ENCODE results near the gene ZNF714. TPM values are rescaled to one million over a fixed set of nuclear protein-coding genes. Genes with fewer than 3 reads are reported as not detected.

The ZNF714 gene
- total and polyA plus RNA-seq, 2 of the 8 experiments (the other 6 are each of a cell fraction or from before 2014, with no cell fraction given): 16.4 to 74.2 TPM

DNA sequence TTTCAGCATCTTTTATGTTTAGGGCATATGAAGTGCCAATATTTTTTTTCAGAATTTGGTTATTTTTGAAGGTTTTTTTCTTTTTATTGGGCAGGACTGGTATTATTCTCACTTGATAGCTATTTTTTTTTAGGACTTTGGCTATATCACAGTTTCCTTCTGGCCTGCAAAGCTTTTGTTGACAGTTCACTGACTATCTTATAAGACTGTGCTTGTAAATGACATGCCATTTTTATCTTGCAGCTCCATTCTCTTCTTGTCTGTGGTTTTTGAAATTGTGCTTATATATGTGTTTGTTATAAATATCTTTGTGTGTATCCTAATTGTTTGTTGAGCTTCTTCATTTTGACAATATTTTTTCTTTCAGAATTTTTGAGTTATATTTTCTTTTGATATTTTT lies 33.4 kb downstream of the ZNF714 start:
- Histone ChIP-seq H3K36me3 (ENCODE audit: control insufficient read depth in 2 of 4, insufficient read depth in 4 of 4, low read length in 3 of 4) (peaks cover 4 to 42% (median 20%) of the 10 kb centered on the region in 4 experiments; a peak in 7 of 8 replicates), H3K56ac (replicated peaks; ENCODE audit: insufficient read length, low read depth, low read length) (no peak overlapping the region), H3K9ac (replicated peaks in 1 of 4; ENCODE audit: extremely low read depth in 1 of 4, low read depth in 3 of 4, low read length in 3 of 4) (no peak overlapping the region), H3K23ac (ENCODE audit: insufficient read length) (no peak overlapping the region), H2BK120ac (replicated peaks; ENCODE audit: low read depth, low read length) (no peak overlapping the region), H3K27me3 (replicated peaks in 1 of 4; ENCODE audit: control insufficient read depth in 3 of 4, extremely low read depth in 1 of 4, insufficient read depth in 3 of 4, low read length in 3 of 4) (no peaks in the 10 kb centered on the region), H3K4ac (replicated peaks; ENCODE audit: insufficient read length, low read depth, low read length) (no peak overlapping the region), H3K14ac (ENCODE audit: insufficient read length) (no peak overlapping the region), H3K79me2 (ENCODE audit: control insufficient read depth in 1 of 2, insufficient read depth in 2 of 2, low read length in 2 of 2) (peaks cover 0 to 19% of the 10 kb centered on the region in 2 experiments; a peak in 2 of 4 replicates), H4K20me1 (replicated peaks in 1 of 2; ENCODE audit: control insufficient read depth in 1 of 2, insufficient read depth in 2 of 2, low read length in 2 of 2) (no peaks in the 10 kb centered on the region), H3K23me2 (ENCODE audit: low read depth, low read length) (no peaks in the 10 kb centered on the region), H2BK20ac (ENCODE audit: low read length) (no peak overlapping the region), H4K91ac (replicated peaks; ENCODE audit: insufficient read length, low read length) (no peak overlapping the region), H4K8ac (ENCODE audit: extremely low read depth, insufficient read depth, low read length) (no peak overlapping the region), H3K4me2 (ENCODE audit: insufficient read depth in 1 of 2, low read depth in 2 of 2, low read length in 2 of 2) (no peak overlapping the region), H2BK12ac (ENCODE audit: low read depth, low read length) (no peak overlapping the region), H2AK5ac (ENCODE audit: low read depth, low read length) (no peak overlapping the region), H3K4me3 (ENCODE audit: extremely low read depth in 1 of 4, insufficient read depth in 2 of 4, low read depth in 3 of 4, low read length in 4 of 4) (no peak overlapping the region), H3K4me1 (replicated peaks in 1 of 4; ENCODE audit: control insufficient read depth in 3 of 4, insufficient read depth in 4 of 4, low read length in 3 of 4) (no peaks in the 10 kb centered on the region), H2BK15ac (ENCODE audit: low read length) (no peak overlapping the region), H3K79me1 (ENCODE audit: low read depth, low read length) (no peaks in the 10 kb centered on the region; the same call in 1 of the 2 replicates), H3K18ac (ENCODE audit: extremely low read depth, low read length) (no peak overlapping the region), H2BK5ac (ENCODE audit: low read depth, low read length) (no peak overlapping the region), H3K9me3 (ENCODE audit: insufficient read depth in 2 of 2, low read depth in 1 of 2, low read length in 1 of 2) (no peaks in the 10 kb centered on the region), H3K27ac (ENCODE audit: low read depth, low read length) (no peak overlapping the region), H2AFZ (ENCODE audit: low read length) (no peak overlapping the region), H4K5ac (ENCODE audit: insufficient read length, low read depth, low read length) (no peak overlapping the region)
- TF ChIP-seq EP300 (IDR thresholded peaks at IDR 0.05; ENCODE audit: borderline replicate concordance in 1 of 2, low read depth in 2 of 2, low read length in 2 of 2): no peak
- no peak for TF ChIP-seq SRF (IDR thresholded peaks at IDR 0.05; ENCODE audit: low read depth, low read length)
- no peak for TF ChIP-seq RAD21 (IDR thresholded peaks at IDR 0.05 in 1 of 2, conservative IDR thresholded peaks at IDR 0.05 in 1 of 2; ENCODE audit: low read depth in 2 of 2, low read length in 2 of 2)
- ChIA-PET POLR2A (ENCODE audit: partially characterized antibody) (interaction anchor here (1.5 kb wide), 1 partner anchor 116 kb away, joined by 3 read pairs; no protein-coding TSS in a partner anchor), CTCF (ENCODE audit: partially characterized antibody) (no interaction called here)
- DNase-seq (ENCODE audit: low read depth in 1 of 2, low spot score in 2 of 2) (no peak), FAIRE-seq (no peak)
